K562 (cell line): ENCODE measurements around the gene MRNIP. TPM values are rescaled to one million over a fixed set of nuclear protein-coding genes. Genes with fewer than 3 reads are reported as not detected.

Source experiments
- ASH1L ChIP-seq: fragments of 450-650 bp; IDR thresholded peaks from 2 replicates; pipeline ENCODE4 v1.6.1; 2018; ENCODE audit warnings: borderline replicate concordance, mild to moderate bottlenecking, low read depth; ENCODE audit not compliant: partially characterized antibody
- CCNT2 ChIP-seq: IDR thresholded peaks from 2 replicates; pipeline ENCODE4 v1.6.1; 2011; ENCODE audit warnings: borderline replicate concordance, low read depth, mild to moderate bottlenecking, moderate library complexity, mixed read lengths, low read length; ENCODE audit not compliant: insufficient read length; ENCODE audit errors: extremely low read depth
- GTF2F1 ChIP-seq: IDR thresholded peaks from 2 replicates; pipeline ENCODE4 v1.6.1; 2011; ENCODE audit warnings: low read depth, low read length, improper control_type of control experiment
- KLF16 ChIP-seq: IDR thresholded peaks from 2 replicates; pipeline ENCODE4 v1.6.1; 2016; ENCODE audit warnings: antibody characterized with exemption
- RBM15 ChIP-seq: fragments of 200-400 bp; formaldehyde crosslinking; IDR thresholded peaks from 2 replicates; pipeline ENCODE4 v1.6.1; 2018; ENCODE audit warnings: mild to moderate bottlenecking, low read length, moderate library complexity; ENCODE audit not compliant: insufficient read depth
- RUNX1 ChIP-seq: sonication (generic); IDR thresholded peaks from 2 replicates; pipeline ENCODE4 v1.6.1; 2016; ENCODE audit warnings: antibody characterized with exemption, low read depth
- SAP30 ChIP-seq: fragments of 200-600 bp; sonication (generic); IDR thresholded peaks from 2 replicates; pipeline ENCODE4 v1.6.1; 2012; ENCODE audit warnings: borderline replicate concordance, low read depth, mild to moderate bottlenecking, moderate library complexity, low read length, control low read depth, inconsistent platforms; ENCODE audit not compliant: insufficient read depth, poor library complexity, severe bottlenecking
- SIX5 ChIP-seq, 2 experiments: IDR thresholded peaks; 2 replicates each; pipeline ENCODE4 v1.6.1; 2011; ENCODE audit warnings: low read length in 2 of 2, borderline replicate concordance in 1 of 2, low read depth in 1 of 2, mild to moderate bottlenecking in 1 of 2, moderate library complexity in 1 of 2; ENCODE audit not compliant: insufficient read depth in 1 of 2
- SNRNP70 ChIP-seq: fragments of 200-400 bp; formaldehyde crosslinking; optimal IDR thresholded peaks from 2 replicates; pipeline ENCODE3; 2017; ENCODE audit warnings: low read depth, low read length
- SUPT5H ChIP-seq: fragments of 450-650 bp; IDR thresholded peaks from 2 replicates; pipeline ENCODE4 v1.6.1; 2016
- U2AF1 ChIP-seq: fragments of 200-400 bp; formaldehyde crosslinking; optimal IDR thresholded peaks from 2 replicates; pipeline ENCODE3; 2017; ENCODE audit warnings: mild to moderate bottlenecking, low read depth, low read length, moderate library complexity
- ZC3H8 ChIP-seq: fragments of 450-650 bp; IDR thresholded peaks from 2 replicates; pipeline ENCODE4 v1.6.1; 2017
- ZNF174 ChIP-seq: fragments of 250-450 bp; sonication (Bioruptor Pico); IDR thresholded peaks from 2 replicates; pipeline ENCODE4 v1.4.0; 2020; ENCODE audit warnings: mild to moderate bottlenecking
- ZNF282 ChIP-seq: sonication (generic); formaldehyde crosslinking; IDR thresholded peaks from 2 replicates; pipeline ENCODE4 v1.8.1; 2023; ENCODE audit warnings: missing genetic modification reagents
- ZNF431 ChIP-seq: sonication (generic); formaldehyde crosslinking; IDR thresholded peaks from 2 replicates; pipeline ENCODE4 v1.8.0; 2022; ENCODE audit warnings: mild to moderate bottlenecking, missing genetic modification reagents
- ZNF551 ChIP-seq: fragments of 250-450 bp; sonication (Bioruptor Pico); IDR thresholded peaks from 2 replicates; pipeline ENCODE4 v1.5.0; 2021; ENCODE audit warnings: mild to moderate bottlenecking, moderate library complexity
- ZNF57 ChIP-seq: fragments of 450-650 bp; formaldehyde crosslinking; IDR thresholded peaks from 2 replicates; pipeline ENCODE4 v1.4.0; 2020; ENCODE audit warnings: mild to moderate bottlenecking, moderate library complexity
- ZNF584 ChIP-seq: fragments of 200-800 bp; sonication (Bioruptor generic); IDR thresholded peaks from 2 replicates; pipeline ENCODE4 v1.6.1; 2016; ENCODE audit warnings: low read depth, mild to moderate bottlenecking, missing genetic modification characterization, missing compliant biosample characterization
- ZNF695 ChIP-seq: fragments of 450-650 bp; formaldehyde crosslinking; IDR thresholded peaks from 2 replicates; pipeline ENCODE4 v1.4.0; 2020; ENCODE audit warnings: mild to moderate bottlenecking, moderate library complexity
- polyA plus RNA-seq, 8 experiments: library from polyadenylated mRNA; depleted of rRNA in 4 of 8; stranded (reverse) in 5 of 8; unstranded in 3 of 8; fragments of >200 nt; fragmentation: Nextera tagmentation in 2 of 8; fragmentation: Illumina TruSeq in 1 of 8; extraction: Ambion mirVana in 2 of 8; extraction: Trizol in 1 of 8; gene quantifications; 2 replicates each; pipeline versions ENCODE4 v1.2.1 to v1.2.3, GENCODE V29; 2011 to 2014; ENCODE audit warnings: inconsistent platforms in 1 of 8, missing spikeins in 1 of 8
- total RNA-seq, 7 experiments: library from RNA; depleted of rRNA in 6 of 7; stranded (reverse); fragments of >200 nt in 6 of 7; fragmentation: Illumina TruSeq in 2 of 7; extraction: Trizol in 2 of 7; gene quantifications; 2 replicates each; pipeline versions ENCODE4 v1.2.1 to v1.2.3, GENCODE V29; 2011 to 2021; ENCODE audit warnings: low replicate concordance in 1 of 7
- TF ChIP-seq, protein P1 (sequence below): fragments of 250-450 bp; sonication (Bioruptor Pico); IDR thresholded peaks from 2 replicates; pipeline ENCODE4 v1.5.0; 2020; ENCODE audit warnings: mild to moderate bottlenecking, borderline replicate concordance
- TF ChIP-seq, protein P2 (sequence below): fragments of 250-450 bp; sonication (Bioruptor Pico); IDR thresholded peaks from 2 replicates; pipeline ENCODE4 v1.8.0; 2021; ENCODE audit warnings: moderate library complexity, mild to moderate bottlenecking, inconsistent platforms
- TF ChIP-seq, protein P3 (sequence below), 2 experiments: fragments of 200-800 bp in 1 of 2; sonication (Bioruptor generic) in 1 of 2; sonication (generic) in 1 of 2; formaldehyde crosslinking in 1 of 2; IDR thresholded peaks in 1 of 2; conservative IDR thresholded peaks in 1 of 2; 2 replicates each; pipeline versions ENCODE4 v1.5.0 to v1.6.1; 2016 to 2020; ENCODE audit warnings: missing compliant biosample characterization in 1 of 2, missing genetic modification characterization in 1 of 2, missing genetic modification reagents in 1 of 2
- TF ChIP-seq, protein P4 (sequence below): fragments of 450-650 bp; formaldehyde crosslinking; IDR thresholded peaks from 2 replicates; pipeline ENCODE4 v1.4.0; 2020; ENCODE audit warnings: mild to moderate bottlenecking, mixed read lengths

The MRNIP gene
- total and polyA plus RNA-seq, 9 of the 15 experiments (the other 6 are each of a cell fraction or from before 2014, with no cell fraction given) = 3.6 to 39.0 (median 16.8) TPM

DNA sequence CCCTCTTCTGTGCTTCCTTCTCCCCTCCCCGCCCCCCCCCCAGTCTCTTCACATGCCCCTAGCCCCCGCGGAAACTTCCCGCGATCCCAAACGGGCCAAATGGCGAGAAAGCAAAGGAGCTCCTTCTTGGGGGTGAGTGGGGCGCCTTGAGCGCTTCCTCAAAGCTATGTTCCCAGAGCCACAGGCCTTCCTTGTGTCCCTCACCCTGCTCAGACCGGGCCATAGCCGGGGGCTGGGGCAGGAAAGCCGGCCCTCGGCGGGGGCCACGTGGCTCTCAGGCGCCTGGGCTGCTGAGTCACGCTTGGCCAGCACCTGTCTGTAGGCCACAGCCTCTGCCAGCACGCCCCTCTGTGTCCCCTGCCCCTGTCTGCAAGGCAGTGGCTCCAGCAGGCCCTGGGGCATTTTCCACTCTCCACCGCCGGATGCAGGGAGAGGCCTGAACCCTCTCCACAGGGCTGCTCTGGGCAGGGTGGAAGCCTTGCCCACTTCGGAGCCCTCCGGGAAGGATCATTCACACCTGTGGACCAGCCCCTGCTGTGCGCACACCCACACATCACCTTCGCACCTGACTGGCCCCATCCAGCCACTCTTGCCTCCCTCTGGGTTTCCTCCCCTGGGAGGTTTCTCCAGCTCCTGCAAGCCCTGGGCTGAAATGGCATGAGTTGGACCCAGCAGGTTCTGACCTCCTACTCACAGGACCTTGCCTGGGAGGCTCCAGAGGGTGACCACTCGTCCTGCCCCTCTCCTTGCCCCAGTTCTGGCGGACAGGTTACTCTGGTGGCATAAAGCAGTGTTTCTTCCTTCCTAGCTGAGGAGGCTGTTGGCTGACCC is 39.1 kb downstream of the MRNIP start (continued):
- TF ChIP-seq CCNT2 (no peak), ZNF431 (CRISPR knock-in tag) (no peak), ZC3H8 (no peak), ZNF695 (peak; percentile 92), SNRNP70 (no peak), ZNF584 (CRISPR knock-in tag) (peak; percentile 89), SAP30 (no peak), RBM15 (no peak), ASH1L (no peak), SIX5 (IDR thresholded peaks at IDR 0.05; ENCODE audit: borderline replicate concordance in 1 of 2, insufficient read depth in 1 of 2, low read depth in 1 of 2, low read length in 2 of 2) (no peak), ZNF282 (CRISPR knock-in tag) (no peak), ZNF57 (CRISPR knock-in tag) (no peak), SUPT5H (no peak), RUNX1 (no peak), KLF16 (no peak), GTF2F1 (no peak), U2AF1 (no peak), ZNF174 (peak; percentile 81; the same call in 1 of the 2 replicates), ZNF551 (CRISPR knock-in tag) (no peak)
- TF ChIP-seq, protein P1, sequence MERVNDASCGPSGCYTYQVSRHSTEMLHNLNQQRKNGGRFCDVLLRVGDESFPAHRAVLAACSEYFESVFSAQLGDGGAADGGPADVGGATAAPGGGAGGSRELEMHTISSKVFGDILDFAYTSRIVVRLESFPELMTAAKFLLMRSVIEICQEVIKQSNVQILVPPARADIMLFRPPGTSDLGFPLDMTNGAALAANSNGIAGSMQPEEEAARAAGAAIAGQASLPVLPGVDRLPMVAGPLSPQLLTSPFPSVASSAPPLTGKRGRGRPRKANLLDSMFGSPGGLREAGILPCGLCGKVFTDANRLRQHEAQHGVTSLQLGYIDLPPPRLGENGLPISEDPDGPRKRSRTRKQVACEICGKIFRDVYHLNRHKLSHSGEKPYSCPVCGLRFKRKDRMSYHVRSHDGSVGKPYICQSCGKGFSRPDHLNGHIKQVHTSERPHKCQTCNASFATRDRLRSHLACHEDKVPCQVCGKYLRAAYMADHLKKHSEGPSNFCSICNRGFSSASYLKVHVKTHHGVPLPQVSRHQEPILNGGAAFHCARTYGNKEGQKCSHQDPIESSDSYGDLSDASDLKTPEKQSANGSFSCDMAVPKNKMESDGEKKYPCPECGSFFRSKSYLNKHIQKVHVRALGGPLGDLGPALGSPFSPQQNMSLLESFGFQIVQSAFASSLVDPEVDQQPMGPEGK (CRISPR knock-in tag) = 0 out of 2 replicates have a peak, but pooled peaks have one; percentile 36
- TF ChIP-seq, protein P2, sequence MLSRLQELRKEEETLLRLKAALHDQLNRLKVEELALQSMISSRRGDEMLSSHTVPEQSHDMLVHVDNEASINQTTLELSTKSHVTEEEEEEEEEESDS (CRISPR knock-in tag) = no peak
- TF ChIP-seq, protein P3, sequence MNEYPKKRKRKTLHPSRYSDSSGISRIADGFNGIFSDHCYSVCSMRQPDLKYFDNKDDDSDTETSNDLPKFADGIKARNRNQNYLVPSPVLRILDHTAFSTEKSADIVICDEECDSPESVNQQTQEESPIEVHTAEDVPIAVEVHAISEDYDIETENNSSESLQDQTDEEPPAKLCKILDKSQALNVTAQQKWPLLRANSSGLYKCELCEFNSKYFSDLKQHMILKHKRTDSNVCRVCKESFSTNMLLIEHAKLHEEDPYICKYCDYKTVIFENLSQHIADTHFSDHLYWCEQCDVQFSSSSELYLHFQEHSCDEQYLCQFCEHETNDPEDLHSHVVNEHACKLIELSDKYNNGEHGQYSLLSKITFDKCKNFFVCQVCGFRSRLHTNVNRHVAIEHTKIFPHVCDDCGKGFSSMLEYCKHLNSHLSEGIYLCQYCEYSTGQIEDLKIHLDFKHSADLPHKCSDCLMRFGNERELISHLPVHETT (CRISPR knock-in tag; conservative IDR thresholded peaks at IDR 0.05 in 1 of 2, IDR thresholded peaks at IDR 0.05 in 1 of 2) = peak in 1 of 2 experiments; percentile 90; a peak in 2 of 4 replicates
- TF ChIP-seq, protein P4, sequence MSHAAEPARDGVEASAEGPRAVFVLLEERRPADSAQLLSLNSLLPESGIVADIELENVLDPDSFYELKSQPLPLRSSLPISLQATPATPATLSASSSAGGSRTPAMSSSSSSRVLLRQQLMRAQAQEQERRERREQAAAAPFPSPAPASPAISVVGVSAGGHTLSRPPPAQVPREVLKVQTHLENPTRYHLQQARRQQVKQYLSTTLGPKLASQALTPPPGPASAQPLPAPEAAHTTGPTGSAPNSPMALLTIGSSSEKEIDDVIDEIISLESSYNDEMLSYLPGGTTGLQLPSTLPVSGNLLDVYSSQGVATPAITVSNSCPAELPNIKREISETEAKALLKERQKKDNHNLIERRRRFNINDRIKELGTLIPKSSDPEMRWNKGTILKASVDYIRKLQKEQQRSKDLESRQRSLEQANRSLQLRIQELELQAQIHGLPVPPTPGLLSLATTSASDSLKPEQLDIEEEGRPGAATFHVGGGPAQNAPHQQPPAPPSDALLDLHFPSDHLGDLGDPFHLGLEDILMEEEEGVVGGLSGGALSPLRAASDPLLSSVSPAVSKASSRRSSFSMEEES (CRISPR knock-in tag) = peak; percentile 40
